Osteoblast (primary cell): ENCODE measurements around the gene ADGRV1. TPM values are rescaled to one million over a fixed set of nuclear protein-coding genes. Genes with fewer than 3 reads are reported as not detected.

Experiments used
- DNase-seq: peaks from one replicate; pipeline ENCODE4 v3.0.0; 2011; ENCODE audit warnings: low spot score, mixed read lengths; ENCODE audit not compliant: insufficient read length; ENCODE audit errors: missing footprints
- H2AFZ ChIP-seq: 2 replicates; pipeline ENCODE4 v1.6.0; 2011; ENCODE audit warnings: mild to moderate bottlenecking, low read length
- H3K27ac ChIP-seq: 2 replicates; pipeline ENCODE4 v1.5.1; 2011; ENCODE audit warnings: mild to moderate bottlenecking, low read depth, low read length, moderate library complexity
- H3K27me3 ChIP-seq: 2 replicates; pipeline ENCODE4 v1.6.0; 2012; ENCODE audit warnings: mild to moderate bottlenecking, control low read depth, inconsistent platforms, low read length, moderate library complexity; ENCODE audit not compliant: insufficient read depth
- H3K36me3 ChIP-seq: 2 replicates; pipeline ENCODE4 v1.5.1; 2011; ENCODE audit warnings: mild to moderate bottlenecking, low read length, control low read depth, moderate library complexity; ENCODE audit not compliant: insufficient read depth
- H3K4me1 ChIP-seq: 2 replicates; pipeline ENCODE4 v1.5.1; 2011; ENCODE audit warnings: mild to moderate bottlenecking, low read length, control low read depth, moderate library complexity; ENCODE audit not compliant: insufficient read depth
- H3K4me2 ChIP-seq: 2 replicates; pipeline ENCODE4 v1.6.0; 2011; ENCODE audit warnings: mild to moderate bottlenecking, low read length; ENCODE audit not compliant: insufficient read depth
- H3K4me3 ChIP-seq: fragments of 200-600 bp; sonication (generic); 3 replicates; pipeline ENCODE4 v1.5.1; 2012; ENCODE audit warnings: mild to moderate bottlenecking, low read length, inconsistent platforms; ENCODE audit not compliant: insufficient read depth
- H3K79me2 ChIP-seq: 2 replicates; pipeline ENCODE4 v1.6.0; 2012; ENCODE audit warnings: mild to moderate bottlenecking, low read length, control low read depth, inconsistent platforms; ENCODE audit not compliant: insufficient read depth
- H3K9me3 ChIP-seq: 2 replicates; pipeline ENCODE4 v1.5.1; 2011; ENCODE audit warnings: low read depth, low read length, control low read depth
- H4K20me1 ChIP-seq: 2 replicates; pipeline ENCODE4 v1.6.0; 2012; ENCODE audit warnings: mild to moderate bottlenecking, low read length, control low read depth; ENCODE audit not compliant: insufficient read depth
- CTCF ChIP-seq: IDR thresholded peaks from 2 replicates; pipeline ENCODE4 v1.5.1; 2011; ENCODE audit warnings: mild to moderate bottlenecking, low read depth, low read length, moderate library complexity; ENCODE audit errors: extremely low read depth
- total RNA-seq: library from RNA; depleted of rRNA; stranded (reverse); fragments of >200 nt; gene quantifications from 2 replicates; pipeline ENCODE4 v1.2.3, GENCODE V29; 2012

Gene ADGRV1
- total RNA-seq, 1 donor: under 0.01 TPM

- H3K36me3 ChIP-seq: no peaks in the 10 kb centered on the region
- H3K4me3 ChIP-seq: no peak overlapping the region
- no peak overlapping the region for H3K4me2 ChIP-seq
- no peak for DNase-seq
- no peaks in the 10 kb centered on the region for H3K4me1 ChIP-seq
- H4K20me1 ChIP-seq: no peaks in the 10 kb centered on the region
- H3K27ac ChIP-seq: no peak overlapping the region
- H3K9me3 ChIP-seq: no peaks in the 10 kb centered on the region
- H3K79me2 ChIP-seq: no peaks in the 10 kb centered on the region
- H3K27me3 ChIP-seq: no peaks in the 10 kb centered on the region
- TF ChIP-seq CTCF: no peak
- no peak overlapping the region for H2AFZ ChIP-seq
These were observed 375.6 kb downstream of the ADGRV1 start for GRCh38 chr5:90934091-90934719.

GRCh38 chr5:90934738-90935137 is 376.1 kb downstream of the ADGRV1 start:
- no peaks in the 10 kb centered on the region for H4K20me1 ChIP-seq
- H3K79me2 ChIP-seq: no peaks in the 10 kb centered on the region
- H3K4me2 ChIP-seq: no peak overlapping the region
- H3K27ac ChIP-seq: no peak overlapping the region
- DNase-seq: no peak
- no peaks in the 10 kb centered on the region for H3K36me3 ChIP-seq
- H2AFZ ChIP-seq: no peak overlapping the region
- H3K27me3 ChIP-seq: no peaks in the 10 kb centered on the region
- H3K4me3 ChIP-seq: no peak overlapping the region
- no peak for TF ChIP-seq CTCF
- no peaks in the 10 kb centered on the region for H3K4me1 ChIP-seq
- H3K9me3 ChIP-seq: no peaks in the 10 kb centered on the region

GRCh38 chr5:90939211-90939610 is 380.6 kb downstream of the ADGRV1 start:
- no peak for DNase-seq
- Histone ChIP-seq H3K9me3 (no peaks in the 10 kb centered on the region), H3K4me1 (no peaks in the 10 kb centered on the region), H3K27me3 (no peaks in the 10 kb centered on the region), H3K4me2 (no peak overlapping the region), H3K79me2 (no peaks in the 10 kb centered on the region), H3K27ac (no peak overlapping the region), H3K36me3 (no peaks in the 10 kb centered on the region), H2AFZ (no peak overlapping the region), H4K20me1 (no peaks in the 10 kb centered on the region), H3K4me3 (no peak overlapping the region)
- no peak for TF ChIP-seq CTCF

- H3K36me3 ChIP-seq: no peaks in the 10 kb centered on the region
- H3K4me1 ChIP-seq: no peaks in the 10 kb centered on the region
- H3K4me3 ChIP-seq: no peak overlapping the region
- H3K4me2 ChIP-seq: no peak overlapping the region
- DNase-seq: no peak
- no peak for TF ChIP-seq CTCF
- H3K9me3 ChIP-seq: no peaks in the 10 kb centered on the region
- peak overlapping the region; percentile 6 for H2AFZ ChIP-seq
- H4K20me1 ChIP-seq: no peaks in the 10 kb centered on the region
- H3K27me3 ChIP-seq: no peaks in the 10 kb centered on the region
- no peaks in the 10 kb centered on the region for H3K79me2 ChIP-seq
- no peak overlapping the region for H3K27ac ChIP-seq
These were observed 381.8 kb downstream of the ADGRV1 start for GRCh38 chr5:90940227-90940995.
